ENCODE data around the gene SEPTIN1.
"Not testable (repeated sequence)": the region's sequence is repeated elsewhere in the genome, so short reads cannot be mapped to it uniquely, and the experiment has no call there.

SEPTIN1 gene

GRCh38 chr16:30401768-30402425, 19.5 kb upstream of the SEPTIN1 start:
- DNase-seq = no peak

DNA sequence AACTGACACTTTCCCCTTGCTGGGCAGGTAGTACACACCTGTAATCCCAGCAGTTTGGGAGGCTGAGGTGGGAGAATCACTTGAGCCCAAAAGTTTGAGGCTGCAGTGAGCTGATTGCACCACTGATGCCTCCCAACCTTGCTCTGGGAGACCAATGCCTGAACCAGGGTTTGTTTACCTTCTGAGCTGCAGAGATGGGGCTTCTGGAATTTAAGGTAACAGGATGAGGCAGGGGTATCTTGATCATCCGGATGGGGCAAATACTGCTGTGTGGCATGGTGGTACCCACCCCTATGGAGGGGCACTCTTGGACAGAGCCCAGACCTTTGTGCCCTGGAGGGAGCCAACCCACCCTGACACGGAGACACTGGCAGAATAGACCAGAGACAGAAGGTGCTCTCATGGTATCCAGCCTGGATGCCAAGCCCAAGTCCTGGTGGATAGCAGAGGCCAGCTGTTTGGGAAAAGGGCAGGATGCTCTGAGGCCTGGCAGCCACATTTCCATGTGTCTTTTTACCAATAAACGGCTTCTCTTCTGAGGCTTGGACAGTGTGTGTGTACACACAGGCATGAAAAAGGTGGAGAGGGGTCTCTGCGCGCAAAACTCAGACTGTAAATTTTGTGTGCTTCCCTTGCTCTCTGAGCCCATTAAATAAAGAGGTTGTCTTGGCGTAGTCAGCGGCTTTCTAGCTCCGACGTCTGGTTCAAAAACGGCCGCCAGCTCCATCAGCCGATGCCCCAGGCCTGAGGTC, 17.2 kb upstream of the SEPTIN1 start:
- no peak for DNase-seq

DNA sequence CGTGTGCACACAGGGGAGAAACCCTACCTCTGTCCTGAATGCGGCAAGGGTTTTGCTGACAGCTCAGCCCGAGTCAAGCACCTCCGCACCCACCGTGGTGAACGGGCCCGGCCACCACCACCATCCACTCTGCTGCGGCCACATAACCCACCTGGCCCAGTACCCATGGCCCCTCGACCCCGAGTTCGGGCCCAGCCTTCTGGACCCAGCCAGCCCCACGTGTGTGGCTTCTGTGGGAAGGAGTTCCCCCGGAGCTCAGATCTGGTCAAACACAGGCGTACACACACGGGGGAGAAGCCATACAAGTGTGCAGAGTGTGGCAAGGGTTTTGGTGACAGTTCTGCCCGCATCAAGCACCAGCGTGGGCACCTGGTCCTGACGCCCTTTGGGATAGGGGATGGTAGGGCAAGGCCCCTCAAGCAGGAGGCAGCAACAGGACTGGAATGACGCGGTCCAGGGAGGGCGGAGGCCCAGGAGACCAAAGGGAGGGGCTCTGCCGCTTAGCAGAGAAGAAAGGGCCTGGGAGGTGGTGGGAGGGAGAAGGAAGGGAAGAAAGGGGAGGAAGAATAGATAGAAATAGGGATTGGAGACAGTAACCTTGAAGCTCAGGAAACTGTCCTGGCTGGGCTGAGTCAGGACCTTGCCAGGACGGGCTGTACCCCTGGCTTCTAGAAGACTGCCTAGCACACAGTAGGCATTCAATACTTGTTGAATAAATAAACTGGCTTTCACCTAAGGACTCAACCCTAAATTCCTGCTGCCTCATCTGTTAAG, 16.5 kb upstream of the SEPTIN1 start:
- no peak for DNase-seq

DNA sequence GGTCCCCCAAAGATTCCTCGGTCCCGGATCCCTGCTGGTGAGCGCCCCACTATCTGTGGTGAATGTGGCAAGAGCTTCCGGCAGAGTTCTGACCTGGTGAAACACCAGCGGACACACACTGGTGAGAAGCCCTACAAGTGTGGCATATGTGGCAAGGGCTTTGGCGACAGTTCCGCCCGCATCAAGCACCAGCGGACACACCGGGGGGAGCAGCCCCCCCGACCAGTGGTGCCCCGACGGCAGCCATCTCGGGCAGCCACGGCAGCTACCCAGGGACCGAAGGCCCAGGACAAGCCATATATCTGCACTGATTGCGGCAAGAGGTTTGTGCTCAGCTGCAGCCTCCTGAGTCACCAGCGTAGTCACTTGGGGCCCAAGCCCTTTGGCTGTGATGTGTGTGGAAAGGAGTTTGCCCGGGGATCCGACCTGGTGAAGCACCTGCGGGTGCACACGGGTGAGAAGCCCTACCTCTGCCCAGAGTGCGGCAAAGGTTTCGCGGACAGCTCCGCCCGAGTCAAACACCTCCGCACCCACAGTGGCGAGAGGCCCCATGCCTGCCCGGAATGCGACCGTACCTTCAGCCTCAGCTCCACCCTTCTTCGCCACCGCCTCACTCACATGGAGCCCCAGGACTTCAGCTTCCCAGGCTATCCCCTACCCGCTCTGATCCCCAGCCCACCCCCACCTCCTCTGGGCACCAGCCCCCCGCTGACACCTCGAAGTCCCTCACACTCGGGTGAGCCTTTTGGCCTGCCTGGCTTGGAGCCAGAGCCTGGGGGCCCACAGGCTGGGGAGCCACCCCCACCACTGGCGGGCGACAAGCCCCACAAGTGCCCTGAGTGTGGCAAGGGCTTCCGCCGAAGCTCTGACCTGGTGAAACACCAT, 15.7 kb upstream of the SEPTIN1 start:
- DNase-seq = no peak

GRCh38 chr16:30397056-30397455, 14.7 kb upstream of the SEPTIN1 start:
- DNase-seq = no peak

- DNase-seq = not testable (repeated sequence)
Observed at GRCh38 chr16:30396627-30397026, 14.3 kb upstream of the SEPTIN1 start.

DNA sequence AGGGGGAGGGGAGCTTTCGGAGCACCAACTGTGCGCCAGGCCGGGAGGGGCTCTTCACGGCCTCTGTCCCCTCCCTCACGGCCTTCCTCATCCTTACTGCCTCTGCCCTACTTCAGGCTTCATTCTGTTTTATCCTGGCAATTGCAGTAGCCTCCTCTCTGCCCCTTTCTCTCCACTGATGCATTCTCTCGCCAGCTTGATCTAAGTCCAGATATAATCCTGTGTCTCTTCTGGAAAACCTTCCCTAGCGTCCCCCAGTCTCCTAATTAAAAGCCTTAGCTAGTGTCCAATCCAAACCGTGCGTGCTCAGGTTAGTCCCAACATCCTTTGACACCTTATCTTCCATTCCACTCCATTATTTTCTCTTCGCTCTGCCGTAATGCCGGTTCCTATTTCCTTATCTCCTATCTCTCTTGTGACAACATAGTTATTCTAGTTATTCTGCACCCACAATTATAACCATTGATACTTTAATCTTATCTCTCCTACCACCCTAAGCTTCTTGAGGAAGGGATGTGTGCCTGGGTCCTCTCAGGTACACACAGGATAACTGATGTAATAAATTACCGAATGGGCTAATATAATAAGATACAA, 13.7 kb upstream of the SEPTIN1 start:
- no peak for DNase-seq

- DNase-seq = peak; percentile 76
Observed at GRCh38 chr16:30395155-30395991, 13.0 kb upstream of the SEPTIN1 start, which contains the start of gene ZNF48. Gene ZNF48 (plus strand): TSS chr16:30395420. CDS start chr16:30395795, 375 bp downstream.

- no peak for DNase-seq
Observed at GRCh38 chr16:30394592-30395154, 12.3 kb upstream of the SEPTIN1 start.

- DNase-seq = no peak
Observed at GRCh38 chr16:30383521-30383920, 1.2 kb upstream of the SEPTIN1 start.

DNA sequence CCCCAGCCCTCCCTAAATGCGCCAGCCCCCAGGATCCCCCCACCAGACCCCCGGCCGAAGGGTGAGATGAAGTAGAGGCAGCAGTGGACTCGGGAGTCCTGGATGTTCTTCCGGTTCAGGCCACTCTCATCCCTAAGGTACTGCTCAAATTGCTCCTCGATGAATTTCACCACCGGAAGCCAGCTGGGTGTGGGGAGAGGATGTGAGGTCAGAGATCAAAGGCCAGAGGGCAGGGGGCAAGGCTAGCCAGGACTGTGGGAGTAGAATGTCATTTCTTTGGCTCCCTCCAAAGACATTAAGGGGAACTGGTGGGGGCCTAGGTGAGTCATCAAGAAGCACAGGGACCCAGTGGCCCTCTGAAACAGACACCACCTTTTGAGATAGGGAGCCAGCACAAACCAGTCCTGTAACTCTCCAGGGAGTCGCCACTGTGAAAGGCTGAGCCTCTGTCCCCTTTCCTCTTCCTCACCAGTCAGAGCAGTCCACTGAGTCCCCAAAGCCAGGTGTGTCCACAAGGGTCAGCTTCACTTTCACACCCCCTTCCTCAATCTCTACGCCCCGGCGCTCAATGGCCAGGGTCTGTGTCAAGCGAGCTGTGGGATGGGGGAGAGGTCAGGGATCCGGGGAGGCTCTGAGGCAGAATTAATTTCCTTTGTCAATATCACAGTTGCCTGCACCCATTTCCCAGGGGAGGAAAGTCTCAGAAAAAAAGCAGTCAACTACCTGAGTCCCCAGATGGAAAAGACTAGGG, 895 bp downstream of the SEPTIN1 start:
- peak; percentile 62 for DNase-seq

- no peak for DNase-seq
Observed at GRCh38 chr16:30380803-30381208, 1.6 kb downstream of the SEPTIN1 start.

DNA sequence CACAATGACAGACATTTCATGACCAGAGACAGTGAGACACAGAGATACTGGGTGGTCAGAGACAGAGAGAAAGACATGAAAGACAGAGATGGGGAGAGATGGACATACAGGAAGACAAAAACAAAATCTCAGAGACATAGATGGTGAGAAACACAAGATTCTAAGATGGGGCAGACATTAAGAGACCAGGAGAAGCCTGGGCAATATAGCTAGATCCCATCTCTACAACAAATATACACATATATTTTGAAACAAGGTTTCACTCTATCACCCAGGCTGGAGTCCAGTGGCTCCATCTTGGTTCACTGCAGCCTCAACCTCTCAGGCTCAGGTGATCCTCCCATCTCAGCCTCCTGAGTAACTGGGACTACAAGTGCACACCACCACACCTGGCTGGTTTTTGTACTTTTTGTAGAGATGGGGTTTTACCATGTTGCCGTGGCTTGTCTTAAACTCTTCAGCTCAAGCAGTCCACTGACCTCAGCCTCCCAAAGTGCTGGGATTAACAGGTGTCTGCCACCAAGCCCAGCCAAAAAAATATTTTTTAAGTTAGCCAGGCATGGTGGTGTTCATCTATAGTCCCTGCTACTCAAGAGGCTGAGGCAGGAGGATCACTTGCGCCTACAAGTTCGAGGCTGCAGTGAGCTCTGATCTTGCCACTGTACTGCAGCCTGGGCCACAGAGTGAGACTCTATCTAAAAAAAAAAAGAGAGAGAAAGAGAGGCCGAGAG, 2.1 kb downstream of the SEPTIN1 start:
- no peak for DNase-seq

GRCh38 chr16:30379158-30379783, 3.1 kb downstream of the SEPTIN1 start:
- DNase-seq = no peak

DNA sequence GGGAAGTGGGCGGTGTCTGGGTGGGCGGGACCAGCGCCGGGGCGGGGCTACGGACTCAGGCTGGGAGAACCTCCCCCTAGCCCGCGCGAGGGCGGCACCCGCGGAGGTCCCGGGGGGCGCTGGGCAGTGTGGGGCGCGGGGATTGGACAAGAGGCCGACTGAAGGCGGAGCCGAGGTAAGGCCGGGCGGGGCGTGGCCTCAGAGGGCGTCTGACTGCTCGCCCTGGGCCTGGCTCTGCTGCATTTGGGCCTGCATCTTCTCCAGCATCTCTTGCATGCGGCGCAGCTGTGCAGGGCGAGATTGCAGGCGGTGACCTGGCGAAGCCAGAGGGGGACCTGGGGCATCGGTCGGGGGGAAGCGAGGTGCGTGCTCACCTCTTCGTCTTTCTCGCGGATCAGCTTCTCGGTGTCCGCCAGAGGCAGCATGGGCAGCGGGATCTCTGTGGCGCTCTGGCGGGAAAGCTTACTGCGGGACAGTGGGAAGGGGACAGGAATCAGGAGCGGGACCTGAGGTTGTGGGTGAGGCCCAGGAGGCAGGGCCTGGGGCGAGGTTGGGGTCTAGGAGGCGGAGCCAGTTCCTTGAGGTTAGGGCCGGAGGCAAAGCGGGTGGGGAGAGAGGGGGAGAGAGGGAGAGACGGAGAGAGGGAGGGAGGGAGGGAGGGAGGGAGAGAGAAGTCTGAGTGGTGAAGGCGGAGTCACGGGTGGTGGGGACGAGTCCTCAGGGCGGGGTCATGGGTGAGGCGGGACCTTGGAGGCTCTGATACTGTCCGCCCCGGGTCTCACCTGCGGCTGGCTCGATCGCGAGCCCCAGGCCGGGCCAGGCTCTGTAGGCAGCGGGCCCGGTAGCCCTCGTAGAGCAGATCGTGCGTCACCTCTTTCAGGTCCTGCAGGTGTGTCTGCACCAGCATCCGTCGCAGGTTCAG, 3.9 kb downstream of the SEPTIN1 start:
- DNase-seq = peak; percentile 99

DNA sequence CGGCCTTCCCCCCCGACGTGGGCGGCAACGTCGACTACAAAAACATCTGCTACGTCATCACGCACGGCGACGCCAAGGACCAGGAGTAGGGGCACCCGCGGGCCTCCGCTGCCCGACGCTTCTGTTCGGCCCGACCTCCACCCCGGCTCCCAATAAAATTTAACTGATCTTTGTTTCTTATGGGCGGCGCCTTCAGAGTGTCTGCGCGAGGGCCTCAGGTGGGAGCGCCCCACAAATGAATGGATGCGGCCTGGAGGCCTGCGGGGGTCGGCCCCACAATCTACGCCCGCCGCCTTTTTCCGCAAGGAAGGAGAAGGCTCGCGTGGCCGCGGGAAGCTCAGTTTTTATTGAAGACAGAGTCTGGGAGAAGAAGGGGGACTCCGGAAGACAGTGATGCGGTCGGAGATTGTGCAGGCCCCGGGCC, 4.5 kb downstream of the SEPTIN1 start:
- DNase-seq = peak; percentile 91

DNA sequence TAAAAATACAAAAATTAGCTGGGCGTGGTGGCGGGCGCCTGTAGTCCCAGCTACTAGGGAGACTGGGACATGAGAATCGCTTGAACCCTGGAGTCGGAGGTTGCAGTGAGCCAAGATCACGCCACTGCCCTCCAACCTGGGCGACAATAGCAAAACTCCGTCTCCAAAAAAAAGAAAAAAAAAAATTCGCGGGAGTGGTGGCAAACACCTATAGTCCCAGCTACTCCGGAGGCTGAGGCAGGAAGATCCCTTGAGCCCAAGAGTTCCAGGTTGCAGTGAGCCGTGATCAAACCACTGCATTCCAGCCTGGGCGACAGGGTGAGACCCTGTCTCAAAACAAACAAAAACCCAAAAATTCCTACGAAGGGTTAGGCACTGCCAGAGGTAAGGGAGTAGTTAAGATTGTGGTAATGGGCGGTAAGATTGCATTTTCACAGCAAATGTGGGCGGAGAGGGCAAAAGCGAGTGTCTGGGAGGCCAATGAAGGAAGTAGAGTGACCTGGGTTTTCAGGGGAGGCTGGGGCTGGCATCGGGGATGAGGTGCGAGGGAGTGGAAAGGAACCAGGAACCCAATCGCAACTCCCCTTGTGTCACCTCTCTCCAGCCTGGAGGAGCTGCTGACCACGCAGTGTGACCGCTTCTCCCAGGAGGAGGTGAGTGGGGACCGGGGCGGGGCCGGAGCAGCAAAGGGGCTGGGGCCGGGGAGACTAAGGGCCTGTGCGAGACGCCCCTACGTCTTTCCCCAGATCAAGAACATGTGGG, 5.1 kb downstream of the SEPTIN1 start:
- no peak for DNase-seq
